HG02588 (cell line): ENCODE data around the gene VILL.

ENCODE experiments used
- ATAC-seq: cut with Tn5 transposase; IDR thresholded peaks from one replicate; pipeline ENCODE4 v1.9.1; 2021; ENCODE audit warnings: mild to moderate bottlenecking, moderate library complexity; ENCODE audit not compliant: unreplicated experiment

The VILL gene

GRCh38 chr3:38016410-38016809, 25.8 kb downstream of the VILL start:
- ATAC-seq: no peak

GRCh38 chr3:38016847-38017444, 26.4 kb downstream of the VILL start:
- no peak for ATAC-seq

GRCh38 chr3:38017445-38018295, 27.1 kb downstream of the VILL start:
- no peak for ATAC-seq

- no peak for ATAC-seq
Measured at GRCh38 chr3:38018296-38019266, 28.0 kb downstream of the VILL start.

- ATAC-seq: no peak
Measured at GRCh38 chr3:38019658-38020341, 29.2 kb downstream of the VILL start.

- no peak for ATAC-seq
Measured at GRCh38 chr3:38020342-38020726, 29.7 kb downstream of the VILL start.

GRCh38 chr3:38021196-38021595, 30.6 kb downstream of the VILL start:
- no peak for ATAC-seq

- ATAC-seq: no peak
Measured at GRCh38 chr3:38022301-38022700, 31.7 kb downstream of the VILL start.

GRCh38 chr3:38022896-38023709, 32.5 kb downstream of the VILL start:
- ATAC-seq: no peak

- ATAC-seq: no peak
Measured at GRCh38 chr3:38026856-38027255, 36.3 kb downstream of the VILL start.

- ATAC-seq: no peak
Measured at GRCh38 chr3:38027466-38028465, 37.2 kb downstream of the VILL start.

- ATAC-seq: no peak
Measured at GRCh38 chr3:38028621-38029361, 38.2 kb downstream of the VILL start.

GRCh38 chr3:38029400-38030125, 39.0 kb downstream of the VILL start, which contains the start of gene PLCD1:
TSS of gene PLCD1 (minus strand) at chr3:38029642. CDS start at chr3:38029539, 103 bp downstream.
- ATAC-seq: no peak

- ATAC-seq: no peak
Measured at GRCh38 chr3:38030126-38031021, 39.8 kb downstream of the VILL start.

GRCh38 chr3:38031022-38031994, 40.7 kb downstream of the VILL start:
- ATAC-seq: no peak
